GM12878 (cell line): ENCODE measurements around the gene HS6ST1. TPM values are rescaled to one million over a fixed set of nuclear protein-coding genes. Genes with fewer than 3 reads are reported as not detected.

Source experiments
- ATAC-seq: fragments of 200-7000 bp; cut with Tn5 transposase; 3 replicates; pipeline ENCODE4 v1.9.1; 2020; ENCODE audit warnings: mild to moderate bottlenecking, moderate library complexity
- BruUV-seq: library from RNA; stranded (reverse); fragments of 400-500 nt; replicated peaks from 2 replicates; lab custom pipeline; 2021; lab: Mats Ljungman, UMichigan
- CTCF ChIA-PET: fragments of 300-600 bp; sonication (Branson Sonifier 250); formaldehyde crosslinking; extraction: SDS; loops from one replicate; lab custom pipeline; 2021; ENCODE audit warnings: inconsistent platforms; lab: Yijun Ruan, JAX
- POLR2A ChIA-PET: fragments of 350-600 bp; formaldehyde crosslinking; extraction: SDS; loops from one replicate; lab custom pipeline; 2021; ENCODE audit warnings: inconsistent platforms; lab: Charles Lee
- RAD21 ChIA-PET: fragments of 300-600 bp; sonication (Branson Sonifier 250); formaldehyde crosslinking; loops from one replicate; lab custom pipeline; 2023; ENCODE audit warnings: antibody characterized with exemption; ENCODE audit not compliant: unreplicated experiment; lab: Charles Lee
- SMC1A ChIA-PET: fragments of 300-600 bp; sonication (Branson Sonifier 250); formaldehyde crosslinking; loops from one replicate; lab custom pipeline; 2023; ENCODE audit not compliant: unreplicated experiment, uncharacterized antibody; lab: Charles Lee
- DNase-seq: peaks from one replicate; pipeline ENCODE4 v3.0.0-alpha.2; 2011; ENCODE audit warnings: low read depth, low spot score
- FAIRE-seq: peaks from 3 replicates; lab custom pipeline; 2011; peaks lifted over from hg19 to GRCh38; lab: Jason Lieb, UNC
- H2AFZ ChIP-seq: 2 replicates; pipeline ENCODE4 v1.6.0; 2011; ENCODE audit warnings: low read depth, low read length, control low read depth; ENCODE audit not compliant: control insufficient read depth
- H3K27ac ChIP-seq: 2 replicates; pipeline ENCODE4 v1.5.1; 2011; ENCODE audit warnings: control low read depth; ENCODE audit not compliant: control insufficient read depth, insufficient read depth
- H3K27me3 ChIP-seq, 2 experiments: replicated peaks in 1 of 2; 2 replicates each; pipeline versions ENCODE4 v1.6.0 to v1.6.1; 2011; ENCODE audit warnings: low read length in 1 of 2; ENCODE audit not compliant: control insufficient read depth in 2 of 2, insufficient read depth in 2 of 2
- H3K36me3 ChIP-seq, 2 experiments: 2 replicates each; pipeline ENCODE4 v1.5.1; 2011; ENCODE audit warnings: low read length in 1 of 2; ENCODE audit not compliant: control insufficient read depth in 2 of 2, insufficient read depth in 2 of 2
- H3K4me1 ChIP-seq: 2 replicates; pipeline ENCODE4 v1.6.1; 2011; ENCODE audit warnings: mild to moderate bottlenecking, low read length, moderate library complexity, mixed read lengths; ENCODE audit not compliant: control insufficient read depth, insufficient read depth
- H3K4me2 ChIP-seq: 2 replicates; pipeline ENCODE4 v1.6.0; 2011; ENCODE audit warnings: control low read depth; ENCODE audit not compliant: control insufficient read depth, insufficient read depth
- H3K4me3 ChIP-seq: fragments of 200-600 bp; sonication (generic); 2 replicates; pipeline ENCODE4 v1.5.1; 2016
- H3K79me2 ChIP-seq: 2 replicates; pipeline ENCODE4 v1.6.0; 2011; ENCODE audit warnings: low read length; ENCODE audit not compliant: control insufficient read depth, insufficient read depth
- H3K9ac ChIP-seq: 2 replicates; pipeline ENCODE4 v1.8.0; 2011; ENCODE audit warnings: low read length, control low read depth, mixed read lengths; ENCODE audit not compliant: control insufficient read depth, insufficient read depth
- H3K9me3 ChIP-seq: replicated peaks from 3 replicates; pipeline ENCODE4 v1.5.1; 2011; ENCODE audit warnings: mild to moderate bottlenecking, low read length; ENCODE audit not compliant: control insufficient read depth, insufficient read depth
- H4K20me1 ChIP-seq: 2 replicates; pipeline ENCODE4 v1.6.0; 2011; ENCODE audit not compliant: control insufficient read depth, insufficient read depth
- BACH1 ChIP-seq: fragments of 450-650 bp; IDR thresholded peaks from 2 replicates; pipeline ENCODE4 v1.6.1; 2017; ENCODE audit warnings: mild to moderate bottlenecking, borderline replicate concordance
- BRCA1 ChIP-seq: IDR thresholded peaks from 2 replicates; pipeline ENCODE4 v1.6.1; 2011; ENCODE audit warnings: low read depth, low read length, improper control_type of control experiment
- CHD1 ChIP-seq: IDR thresholded peaks from 2 replicates; pipeline ENCODE4 v1.6.1; 2012; ENCODE audit warnings: low read depth, low read length, improper control_type of control experiment
- EED ChIP-seq: sonication (generic); IDR thresholded peaks from 2 replicates; pipeline ENCODE4 v1.6.1; 2016; ENCODE audit warnings: antibody characterized with exemption, low read depth
- IKZF2 ChIP-seq, 2 experiments: fragments of 450-650 bp; IDR thresholded peaks; 2 replicates each; pipeline ENCODE4 v1.6.1; 2017; ENCODE audit warnings: mild to moderate bottlenecking in 2 of 2, moderate library complexity in 2 of 2
- MEF2B ChIP-seq: fragments of 450-650 bp; IDR thresholded peaks from 2 replicates; pipeline ENCODE4 v1.6.1; 2018; ENCODE audit warnings: mild to moderate bottlenecking, moderate library complexity; ENCODE audit not compliant: partially characterized antibody, poor library complexity, severe bottlenecking
- RCOR1 ChIP-seq: conservative IDR thresholded peaks from 2 replicates; pipeline ENCODE4 v1.6.1; 2012; ENCODE audit warnings: low read depth, low read length, improper control_type of control experiment
- ZNF274 ChIP-seq: IDR thresholded peaks from one replicate; pipeline ENCODE4 v1.8.0; 2011; ENCODE audit not compliant: insufficient read length, insufficient read depth
- WGBS: methylation state at CpG from one replicate; pipeline ENCODE4 v1.1.6; 2016; ENCODE audit warnings: low lambda C conversion rate; ENCODE audit not compliant: insufficient replicate concordance, insufficient coverage; ENCODE audit errors: missing lambda C conversion rate; 5-methylcytosine and 5-hydroxymethylcytosine counted together
- in situ Hi-C: fragments of 300-500 bp; cut with MboI; formaldehyde crosslinking; loops from 9 replicates; pipeline ENCODE4 v1.14.3; 2018; ENCODE audit warnings: mixed read lengths
- intact Hi-C: fragments of 100-400 bp; cut with micrococcal nuclease; formaldehyde crosslinking; loops from one replicate; pipeline ENCODE4 v1.14.2; 2022; ENCODE audit not compliant: unreplicated experiment
- polyA plus RNA-seq, 11 experiments: library from polyadenylated mRNA; depleted of rRNA in 4 of 11; unstranded in 6 of 11; stranded (reverse) in 5 of 11; fragments of >200 nt; fragmentation: Nextera tagmentation in 4 of 11; fragmentation: Illumina TruSeq in 1 of 11; extraction: Ambion mirVana in 4 of 11; extraction: Trizol in 1 of 11; gene quantifications; 1 replicate in 1 of 11; 2 replicates in 10 of 11; pipeline versions ENCODE4 v1.2.1 to v1.2.3, GENCODE V29; 2011 to 2016; ENCODE audit warnings: inconsistent platforms in 2 of 11, missing spikeins in 2 of 11, low read depth in 1 of 11
- total RNA-seq, 4 experiments: library from RNA; depleted of rRNA in 3 of 4; stranded (reverse); fragments of >200 nt in 3 of 4; fragmentation: Illumina TruSeq in 1 of 4; extraction: Trizol in 1 of 4; gene quantifications; 2 replicates each; pipeline versions ENCODE4 v1.2.1 to v1.2.3, GENCODE V29; 2013 to 2021
- TF ChIP-seq, protein P1 (sequence below): fragments of 450-650 bp; IDR thresholded peaks from 2 replicates; pipeline ENCODE4 v1.6.1; 2017; ENCODE audit warnings: low read depth, mild to moderate bottlenecking, moderate library complexity
- TF ChIP-seq, protein P2 (sequence below): IDR thresholded peaks from 2 replicates; pipeline ENCODE4 v1.6.1; 2012; ENCODE audit warnings: low read depth, low read length, improper control_type of control experiment

The HS6ST1 gene
- total and polyA plus RNA-seq, 10 of the 15 experiments (the other 5 are each of a cell fraction or from before 2014, with no cell fraction given), result 0.48 to 17.0 (median 4.7) TPM

DNA sequence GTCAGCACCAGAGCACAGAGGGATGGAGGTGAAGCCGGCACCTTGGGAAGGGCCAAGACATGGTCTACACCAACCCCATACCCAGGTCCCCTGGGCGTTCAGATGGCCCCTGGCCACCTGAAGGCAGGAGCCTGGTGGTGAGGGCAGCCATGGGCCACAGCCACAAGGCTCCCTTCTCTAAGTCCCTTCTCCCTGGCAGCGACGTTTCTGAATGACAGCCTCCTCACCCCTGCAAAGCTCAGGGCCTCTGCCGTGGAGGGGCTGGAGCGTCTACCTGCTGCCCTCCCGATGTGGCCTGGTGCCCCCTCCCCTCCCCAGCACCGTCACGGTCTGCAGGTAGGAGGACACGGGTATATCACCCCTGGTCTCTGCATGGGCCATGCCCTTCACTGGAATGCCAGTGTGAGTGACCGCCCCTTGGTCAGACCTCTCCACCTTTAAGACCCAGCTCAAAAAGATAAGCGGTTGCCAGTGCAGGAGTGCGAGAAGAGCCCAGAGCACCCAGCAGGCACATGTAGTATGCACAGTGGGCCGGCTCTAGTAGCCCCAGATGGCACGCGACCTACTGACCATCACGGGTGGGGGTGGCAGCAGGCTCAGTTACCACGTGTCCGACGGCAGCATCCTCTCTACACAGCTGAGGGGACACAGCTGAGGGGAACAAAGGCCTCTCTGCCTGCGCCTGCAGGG is 46.6 kb downstream of the HS6ST1 start:
- no peaks in the 10 kb centered on the region for H4K20me1 ChIP-seq
- H3K4me1 ChIP-seq, result no peaks in the 10 kb centered on the region
- peaks cover 0 to 2% of the 10 kb centered on the region in 2 experiments; a peak in 3 of 4 replicates for H3K36me3 ChIP-seq
- no peak overlapping the region for H2AFZ ChIP-seq
- ChIA-PET RAD21 (no interaction called here), CTCF (interaction anchor here (0.7 kb wide), 1 partner anchor 9 kb away, joined by 3 read pairs; no protein-coding TSS in a partner anchor), SMC1A (no interaction called here), POLR2A (interaction anchor here (0.5 kb wide), 1 partner anchor 1018 kb away, joined by 5 read pairs; no protein-coding TSS in a partner anchor)
- no TSS peak for BruUV-seq
- H3K79me2 ChIP-seq, result no peaks in the 10 kb centered on the region
- ATAC-seq, result no peak
- H3K4me3 ChIP-seq, result no peak overlapping the region
- TF ChIP-seq MEF2B, result no peak
- TF ChIP-seq RCOR1, result no peak
- TF ChIP-seq, protein P1, sequence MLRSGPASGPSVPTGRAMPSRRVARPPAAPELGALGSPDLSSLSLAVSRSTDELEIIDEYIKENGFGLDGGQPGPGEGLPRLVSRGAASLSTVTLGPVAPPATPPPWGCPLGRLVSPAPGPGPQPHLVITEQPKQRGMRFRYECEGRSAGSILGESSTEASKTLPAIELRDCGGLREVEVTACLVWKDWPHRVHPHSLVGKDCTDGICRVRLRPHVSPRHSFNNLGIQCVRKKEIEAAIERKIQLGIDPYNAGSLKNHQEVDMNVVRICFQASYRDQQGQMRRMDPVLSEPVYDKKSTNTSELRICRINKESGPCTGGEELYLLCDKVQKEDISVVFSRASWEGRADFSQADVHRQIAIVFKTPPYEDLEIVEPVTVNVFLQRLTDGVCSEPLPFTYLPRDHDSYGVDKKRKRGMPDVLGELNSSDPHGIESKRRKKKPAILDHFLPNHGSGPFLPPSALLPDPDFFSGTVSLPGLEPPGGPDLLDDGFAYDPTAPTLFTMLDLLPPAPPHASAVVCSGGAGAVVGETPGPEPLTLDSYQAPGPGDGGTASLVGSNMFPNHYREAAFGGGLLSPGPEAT, result no peak
- TF ChIP-seq BRCA1, result no peak
- TF ChIP-seq CHD1, result no peak
- TF ChIP-seq, protein P2, sequence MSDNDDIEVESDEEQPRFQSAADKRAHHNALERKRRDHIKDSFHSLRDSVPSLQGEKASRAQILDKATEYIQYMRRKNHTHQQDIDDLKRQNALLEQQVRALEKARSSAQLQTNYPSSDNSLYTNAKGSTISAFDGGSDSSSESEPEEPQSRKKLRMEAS, result no peak
- TF ChIP-seq IKZF2 (IDR thresholded peaks at IDR 0.05), result no peak
- TF ChIP-seq ZNF274, result no peak
- TF ChIP-seq EED, result no peak
- TF ChIP-seq BACH1, result no peak
- H3K27me3 ChIP-seq, result no peaks in the 10 kb centered on the region
- H3K9me3 ChIP-seq, result no peaks in the 10 kb centered on the region; the same call in 1 of the 3 replicates
- H3K4me2 ChIP-seq, result no peak overlapping the region
- intact Hi-C loops, result no loop called here
- H3K9ac ChIP-seq, result no peak overlapping the region
- in situ Hi-C loops, result no loop called here
- 80% methylated on average over 21 of the region's 21 CpGs for WGBS
- FAIRE-seq, result no peak
- no peak for DNase-seq
- H3K27ac ChIP-seq, result no peak overlapping the region
